SK-N-SH (cell line): ENCODE results near the gene RPS6KA1. TPM values are rescaled to one million over a fixed set of nuclear protein-coding genes. Genes with fewer than 3 reads are reported as not detected.

Experiments
- CTCF ChIA-PET: fragments of 300-600, 350-600 bp; formaldehyde crosslinking; extraction: SDS; loops from one replicate; lab custom pipeline; 2021; lab: Yijun Ruan, JAX
- POLR2A ChIA-PET: fragments of 350-600 bp; sonication (Branson Sonifier 250); formaldehyde crosslinking; extraction: SDS; loops from one replicate; lab custom pipeline; 2020; ENCODE audit warnings: antibody characterized with exemption, inconsistent platforms; lab: Yijun Ruan, JAX
- DNase-seq: peaks from one replicate; pipeline ENCODE4 v3.0.0; 2012
- H2AFZ ChIP-seq: fragments of 200-600 bp; sonication (generic); 2 replicates; pipeline ENCODE4 v1.8.1; 2016; ENCODE audit warnings: antibody characterized with exemption, mild to moderate bottlenecking, low read depth
- H3F3A ChIP-seq: fragments of 200-600 bp; sonication (generic); replicated peaks from 2 replicates; pipeline ENCODE3; 2016; ENCODE audit warnings: antibody characterized with exemption, mild to moderate bottlenecking; ENCODE audit not compliant: insufficient read depth
- H3K27ac ChIP-seq, 2 experiments: fragments of 200-500 bp in 1 of 2; fragments of 200-600 bp in 1 of 2; sonication (Bioruptor generic) in 1 of 2; sonication (generic), shearing (Covaris generic) in 1 of 2; 2 replicates each; pipeline versions ENCODE4 v1.5.1 to v1.6.1; 2014 to 2016; ENCODE audit warnings: low read depth in 2 of 2, inconsistent platforms in 1 of 2, low read length in 1 of 2, mild to moderate bottlenecking in 1 of 2, mixed read lengths in 1 of 2
- H3K27me3 ChIP-seq: fragments of 200-600 bp; sonication (generic), shearing (Covaris generic); 2 replicates; pipeline ENCODE4 v1.6.1; 2016; ENCODE audit warnings: mixed run types; ENCODE audit not compliant: insufficient read depth
- H3K36me3 ChIP-seq, 2 experiments: fragments of 200-500 bp in 1 of 2; fragments of 200-600 bp in 1 of 2; sonication (Bioruptor generic) in 1 of 2; sonication (generic) in 1 of 2; replicated peaks in 1 of 2; 2 replicates each; pipeline versions ENCODE3 to v1.5.1; 2014 to 2016; ENCODE audit warnings: low read length in 1 of 2, mild to moderate bottlenecking in 1 of 2; ENCODE audit not compliant: insufficient read depth in 2 of 2, control insufficient read depth in 1 of 2
- H3K4me1 ChIP-seq, 2 experiments: fragments of 200-500 bp in 1 of 2; fragments of 200-600 bp in 1 of 2; sonication (Bioruptor generic) in 1 of 2; sonication (generic), shearing (Covaris generic) in 1 of 2; 2 replicates each; pipeline versions ENCODE4 v1.5.1 to v1.6.1; 2014 to 2016; ENCODE audit warnings: low read depth in 1 of 2, low read length in 1 of 2, mixed run types in 1 of 2; ENCODE audit not compliant: insufficient read depth in 2 of 2, control insufficient read depth in 1 of 2
- H3K4me2 ChIP-seq: fragments of 200-600 bp; sonication (generic), shearing (Covaris generic); 2 replicates; pipeline ENCODE4 v1.6.1; 2017; ENCODE audit warnings: mixed run types
- H3K4me3 ChIP-seq, 2 experiments: fragments of 200-500 bp in 1 of 2; fragments of 200-600 bp in 1 of 2; sonication (Bioruptor generic) in 1 of 2; sonication (generic), shearing (Covaris generic) in 1 of 2; 2 replicates each; pipeline versions ENCODE4 v1.5.1 to v1.8.1; 2014 to 2016; ENCODE audit warnings: low read depth in 2 of 2, inconsistent platforms in 1 of 2, low read length in 1 of 2, mild to moderate bottlenecking in 1 of 2, mixed read lengths in 1 of 2, moderate library complexity in 1 of 2
- H3K79me2 ChIP-seq: fragments of 200-600 bp; sonication (generic); 2 replicates; pipeline ENCODE4 v1.8.1; 2017; ENCODE audit warnings: mild to moderate bottlenecking; ENCODE audit not compliant: insufficient read depth
- H3K9ac ChIP-seq: fragments of 200-600 bp; sonication (generic); 2 replicates; pipeline ENCODE4 v1.6.1; 2017; ENCODE audit warnings: mixed run types
- H3K9me2 ChIP-seq: fragments of 200-600 bp; sonication (generic); 2 replicates; pipeline ENCODE4 v1.6.1; 2017; ENCODE audit warnings: mixed run types
- H3K9me3 ChIP-seq: fragments of 200-600 bp; sonication (generic); 2 replicates; pipeline ENCODE4 v1.6.1; 2017; ENCODE audit warnings: mixed run types, mild to moderate bottlenecking, moderate library complexity
- H4K20me1 ChIP-seq: fragments of 200-600 bp; sonication (generic); 2 replicates; pipeline ENCODE4 v1.6.1; 2017; ENCODE audit warnings: mild to moderate bottlenecking, mixed run types; ENCODE audit not compliant: insufficient read depth
- FOSL2 ChIP-seq: IDR thresholded peaks from 2 replicates; pipeline ENCODE4 v1.4.0; 2012; ENCODE audit warnings: low read depth, mild to moderate bottlenecking, moderate library complexity, borderline replicate concordance
- GABPA ChIP-seq: IDR thresholded peaks from 2 replicates; pipeline ENCODE4 v1.4.0; 2012; ENCODE audit warnings: low read depth, mild to moderate bottlenecking
- GATA2 ChIP-seq: sonication (generic); formaldehyde crosslinking; IDR thresholded peaks from 2 replicates; pipeline ENCODE4 v1.5.0; 2020; ENCODE audit warnings: mild to moderate bottlenecking, missing genetic modification reagents
- IRF3 ChIP-seq: fragments of 150-350 bp; IDR thresholded peaks from 2 replicates; pipeline ENCODE4 v1.6.1; 2016; ENCODE audit warnings: mild to moderate bottlenecking, low read depth, low read length
- JUND ChIP-seq: IDR thresholded peaks from 2 replicates; pipeline ENCODE4 v1.4.0; 2012
- MXI1 ChIP-seq: IDR thresholded peaks from 2 replicates; pipeline ENCODE4 v1.6.1; 2012; ENCODE audit warnings: mild to moderate bottlenecking, low read depth, low read length, improper control_type of control experiment
- PBX3 ChIP-seq: IDR thresholded peaks from 2 replicates; pipeline ENCODE4; 2012
- ZBTB33 ChIP-seq: IDR thresholded peaks from 2 replicates; pipeline ENCODE4 v1.4.0; 2012; ENCODE audit warnings: low read depth, borderline replicate concordance
- WGBS: methylation state at CpG from one replicate; pipeline ENCODE4 v1.1.6; 2017; ENCODE audit warnings: low lambda C conversion rate; 5-methylcytosine and 5-hydroxymethylcytosine counted together
- polyA plus RNA-seq, 3 experiments: library from polyadenylated mRNA; depleted of rRNA; stranded (reverse); fragments of >200 nt; gene quantifications; 2 replicates each; pipeline ENCODE4 v1.2.3, GENCODE V29; 2012

Gene RPS6KA1
- polyA plus RNA-seq, 1 of the 3 experiments (the other 2 are of a cell fraction) = 9.7 TPM

- TF ChIP-seq PBX3 (no peak), FOSL2 (no peak), GATA2 (CRISPR knock-in tag) (no peak), GABPA (no peak), ZBTB33 (no peak), JUND (no peak), IRF3 (no peak)
- TF ChIP-seq, all 33 proteins: peak for 0
Measured at GRCh38 chr1:26581287-26581651, 51.7 kb downstream of the RPS6KA1 start (continued).

- CTCF ChIA-PET = interaction anchor here (0.9 to 1.6 kb wide), 3 partner anchors 13 to 81 kb away, joined by 3 to 7 read pairs (median 6); no protein-coding TSS in a partner anchor
- no peak overlapping the region for H3K4me2 ChIP-seq
- no peak overlapping the region for H3K4me3 ChIP-seq
- TF ChIP-seq GATA2 (CRISPR knock-in tag) = no peak
- no peak for TF ChIP-seq IRF3
- TF ChIP-seq MXI1 = no peak
- TF ChIP-seq, all 33 proteins: peak for 0
- Histone ChIP-seq H3K27ac (no peak overlapping the region), H3K27me3 (no peaks in the 10 kb centered on the region), H3K9me2 (no peaks in the 10 kb centered on the region), H2AFZ (no peak overlapping the region), H3K9me3 (no peaks in the 10 kb centered on the region), H3K36me3 (no peaks in the 10 kb centered on the region), H3K79me2 (no peaks in the 10 kb centered on the region), H4K20me1 (no peaks in the 10 kb centered on the region), H3F3A (no peaks in the 10 kb centered on the region), H3K9ac (no peak overlapping the region), H3K4me1 (no peaks in the 10 kb centered on the region)
- POLR2A ChIA-PET = no interaction called here
- DNase-seq = no peak
- WGBS = 85% methylated on average over 8 of the region's 8 CpGs
Measured at GRCh38 chr1:26582053-26582835, 52.7 kb downstream of the RPS6KA1 start.
